ENCODE measurements around the gene CCDC178. TPM values are rescaled to one million over a fixed set of nuclear protein-coding genes. Genes with fewer than 3 reads are reported as not detected.
A peak's percentile ranks its signal among the peaks of the same experiment; 100 is the strongest.

CCDC178 gene
- total and polyA plus RNA-seq, 2 donors (not counting 1 experiment from before 2014, with no cell fraction given), result 0.17 TPM; not detected in 1

- H3K27me3 ChIP-seq (ENCODE audit: control insufficient read depth, insufficient read depth, low read length), result no peaks in the 10 kb centered on the region
- no peaks in the 10 kb centered on the region for H3K9me3 ChIP-seq (ENCODE audit: control insufficient read depth, insufficient read depth, low read depth, low read length)
- no peaks in the 10 kb centered on the region for H3K4me1 ChIP-seq (ENCODE audit: control insufficient read depth, extremely low read depth, insufficient read depth, low read length)
- TF ChIP-seq, protein P1, sequence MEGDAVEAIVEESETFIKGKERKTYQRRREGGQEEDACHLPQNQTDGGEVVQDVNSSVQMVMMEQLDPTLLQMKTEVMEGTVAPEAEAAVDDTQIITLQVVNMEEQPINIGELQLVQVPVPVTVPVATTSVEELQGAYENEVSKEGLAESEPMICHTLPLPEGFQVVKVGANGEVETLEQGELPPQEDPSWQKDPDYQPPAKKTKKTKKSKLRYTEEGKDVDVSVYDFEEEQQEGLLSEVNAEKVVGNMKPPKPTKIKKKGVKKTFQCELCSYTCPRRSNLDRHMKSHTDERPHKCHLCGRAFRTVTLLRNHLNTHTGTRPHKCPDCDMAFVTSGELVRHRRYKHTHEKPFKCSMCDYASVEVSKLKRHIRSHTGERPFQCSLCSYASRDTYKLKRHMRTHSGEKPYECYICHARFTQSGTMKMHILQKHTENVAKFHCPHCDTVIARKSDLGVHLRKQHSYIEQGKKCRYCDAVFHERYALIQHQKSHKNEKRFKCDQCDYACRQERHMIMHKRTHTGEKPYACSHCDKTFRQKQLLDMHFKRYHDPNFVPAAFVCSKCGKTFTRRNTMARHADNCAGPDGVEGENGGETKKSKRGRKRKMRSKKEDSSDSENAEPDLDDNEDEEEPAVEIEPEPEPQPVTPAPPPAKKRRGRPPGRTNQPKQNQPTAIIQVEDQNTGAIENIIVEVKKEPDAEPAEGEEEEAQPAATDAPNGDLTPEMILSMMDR (conservative IDR thresholded peaks at IDR 0.05 in 1 of 2, IDR thresholded peaks at IDR 0.05 in 1 of 2; ENCODE audit: low read depth in 1 of 2, low read length in 2 of 2), result no peak
- TF ChIP-seq EZH2 (IDR thresholded peaks at IDR 0.05; ENCODE audit: low read length, missing control alignments), result no peak
- no peaks in the 10 kb centered on the region for H4K20me1 ChIP-seq (ENCODE audit: control insufficient read depth, extremely low read depth, insufficient read depth, low read length)
- no peaks in the 10 kb centered on the region for H3K36me3 ChIP-seq (ENCODE audit: control insufficient read depth, insufficient read depth, low read length)
- H3K4me3 ChIP-seq (replicated peaks in 1 of 4; ENCODE audit: control extremely low read depth in 1 of 4, insufficient read depth in 1 of 4, low read depth in 3 of 4, low read length in 4 of 4), result no peak overlapping the region
- no peak overlapping the region for H3K9ac ChIP-seq (ENCODE audit: insufficient read depth, low read length)
- no peak overlapping the region for H3K27ac ChIP-seq (ENCODE audit: insufficient read depth, low read length)
- no peak overlapping the region for H2AFZ ChIP-seq (ENCODE audit: low read length)
- H3K4me2 ChIP-seq (ENCODE audit: extremely low read depth, insufficient read depth, low read length), result no peak overlapping the region
- peak; percentile 95 to 98 for DNase-seq (ENCODE audit: low read depth in 2 of 2)
- H3K79me2 ChIP-seq (ENCODE audit: control insufficient read depth, insufficient read depth, low read length), result no peaks in the 10 kb centered on the region
Observed at GRCh38 chr18:32920796-32921787, 519.4 kb downstream of the CCDC178 start.

DNA sequence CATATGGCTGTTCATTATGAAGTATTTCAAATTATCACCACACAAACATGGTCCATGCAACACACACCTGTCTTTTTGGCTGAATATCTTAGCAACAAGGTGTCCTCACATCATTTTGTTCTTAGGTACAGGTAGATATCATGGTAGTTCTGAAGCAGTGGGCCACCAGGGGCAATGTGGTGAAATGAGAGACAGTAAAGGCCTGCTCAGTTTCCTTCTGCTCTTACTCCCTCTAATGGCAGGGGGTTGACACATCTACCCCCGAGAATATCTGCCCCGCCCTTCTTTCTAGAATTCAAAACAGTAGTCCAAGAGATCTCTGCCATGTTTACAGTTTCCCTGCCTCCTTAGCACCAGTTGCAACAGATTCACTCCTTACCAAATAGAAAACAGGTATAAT is 520.7 kb downstream of the CCDC178 start:
- Histone ChIP-seq H3K4me1 (ENCODE audit: control insufficient read depth, extremely low read depth, insufficient read depth, low read length) (no peaks in the 10 kb centered on the region), H4K20me1 (ENCODE audit: control insufficient read depth, extremely low read depth, insufficient read depth, low read length) (no peaks in the 10 kb centered on the region), H3K4me2 (ENCODE audit: extremely low read depth, insufficient read depth, low read length) (no peak overlapping the region), H3K9ac (ENCODE audit: insufficient read depth, low read length) (no peak overlapping the region), H3K27ac (ENCODE audit: insufficient read depth, low read length) (no peak overlapping the region), H3K9me3 (ENCODE audit: control insufficient read depth, insufficient read depth, low read depth, low read length) (no peaks in the 10 kb centered on the region), H3K36me3 (ENCODE audit: control insufficient read depth, insufficient read depth, low read length) (no peaks in the 10 kb centered on the region), H3K4me3 (replicated peaks in 1 of 4; ENCODE audit: control extremely low read depth in 1 of 4, insufficient read depth in 1 of 4, low read depth in 3 of 4, low read length in 4 of 4) (no peak overlapping the region), H3K79me2 (ENCODE audit: control insufficient read depth, insufficient read depth, low read length) (no peaks in the 10 kb centered on the region), H2AFZ (ENCODE audit: low read length) (no peak overlapping the region), H3K27me3 (ENCODE audit: control insufficient read depth, insufficient read depth, low read length) (no peaks in the 10 kb centered on the region)
- TF ChIP-seq, protein P1 (conservative IDR thresholded peaks at IDR 0.05 in 1 of 2, IDR thresholded peaks at IDR 0.05 in 1 of 2; ENCODE audit: low read depth in 1 of 2, low read length in 2 of 2), result peak in 1 of 2 donors; percentile 20
- TF ChIP-seq EZH2 (IDR thresholded peaks at IDR 0.05; ENCODE audit: low read length, missing control alignments), result no peak
- peak in 1 of 2 donors; percentile 41 for DNase-seq (ENCODE audit: low read depth in 2 of 2)

DNA sequence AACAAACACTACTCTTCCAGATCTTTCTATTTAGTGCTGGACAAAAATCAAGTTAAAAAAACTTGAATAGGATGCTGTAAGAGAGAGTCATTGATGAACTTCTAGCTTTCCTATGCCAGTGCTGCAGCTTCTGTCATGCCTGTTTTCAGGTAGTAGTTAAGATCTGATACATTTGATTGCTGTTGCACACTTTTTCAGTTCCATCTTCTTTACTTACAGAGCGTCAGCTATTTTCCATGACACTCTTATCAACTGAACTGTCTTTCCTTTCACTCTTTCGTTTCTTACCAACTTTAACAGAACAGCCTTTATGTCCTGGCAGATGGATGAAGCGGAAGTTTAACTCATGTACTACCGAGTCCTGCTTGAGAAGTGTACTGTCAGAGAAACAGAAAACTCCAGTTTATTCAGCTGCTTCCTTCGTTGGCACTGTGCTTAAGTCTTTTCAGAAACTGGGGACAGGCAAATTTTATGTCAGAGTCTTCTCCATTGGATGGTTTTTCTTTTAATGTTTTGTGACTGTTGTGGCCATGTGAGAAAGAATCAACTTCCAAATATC is 521.8 kb downstream of the CCDC178 start:
- Histone ChIP-seq H3K27ac (ENCODE audit: insufficient read depth, low read length) (no peak overlapping the region), H4K20me1 (ENCODE audit: control insufficient read depth, extremely low read depth, insufficient read depth, low read length) (no peaks in the 10 kb centered on the region), H3K9ac (ENCODE audit: insufficient read depth, low read length) (no peak overlapping the region), H3K27me3 (ENCODE audit: control insufficient read depth, insufficient read depth, low read length) (no peaks in the 10 kb centered on the region), H2AFZ (ENCODE audit: low read length) (no peak overlapping the region), H3K36me3 (ENCODE audit: control insufficient read depth, insufficient read depth, low read length) (no peaks in the 10 kb centered on the region), H3K9me3 (ENCODE audit: control insufficient read depth, insufficient read depth, low read depth, low read length) (no peaks in the 10 kb centered on the region), H3K4me2 (ENCODE audit: extremely low read depth, insufficient read depth, low read length) (no peak overlapping the region), H3K4me1 (ENCODE audit: control insufficient read depth, extremely low read depth, insufficient read depth, low read length) (no peaks in the 10 kb centered on the region), H3K79me2 (ENCODE audit: control insufficient read depth, insufficient read depth, low read length) (no peaks in the 10 kb centered on the region), H3K4me3 (replicated peaks in 1 of 4; ENCODE audit: control extremely low read depth in 1 of 4, insufficient read depth in 1 of 4, low read depth in 3 of 4, low read length in 4 of 4) (no peak overlapping the region)
- no peak for TF ChIP-seq EZH2 (IDR thresholded peaks at IDR 0.05; ENCODE audit: low read length, missing control alignments)
- TF ChIP-seq, protein P1 (conservative IDR thresholded peaks at IDR 0.05 in 1 of 2, IDR thresholded peaks at IDR 0.05 in 1 of 2; ENCODE audit: low read depth in 1 of 2, low read length in 2 of 2), result no peak
- DNase-seq (ENCODE audit: low read depth in 2 of 2), result no peak
